OCI-LY1 (cell line): ENCODE data around the gene LRRC8E.

Experiments used
- CTCF ChIP-seq: fragments of 200-600 bp; sonication (generic), shearing (Covaris generic); IDR thresholded peaks from 2 replicates; pipeline ENCODE4 v1.5.1; 2017; ENCODE audit warnings: mild to moderate bottlenecking, antibody characterized with exemption, low read length, moderate library complexity, mixed read lengths
- EZH2 ChIP-seq: fragments of 200-600 bp; sonication (generic), shearing (Covaris generic); IDR thresholded peaks from 2 replicates; pipeline ENCODE4 v1.8.0; 2017; ENCODE audit warnings: borderline replicate concordance, mixed run types, mild to moderate bottlenecking, antibody characterized with exemption, low read length, moderate library complexity, mixed read lengths

- no peak for TF ChIP-seq CTCF
- TF ChIP-seq EZH2 = no peak
These were observed 20.6 kb downstream of the LRRC8E start for GRCh38 chr19:7908742-7909461.
